HCT116 (cell line): ENCODE data around the gene GANC. TPM values are rescaled to one million over a fixed set of nuclear protein-coding genes. Genes with fewer than 3 reads are reported as not detected.

Source experiments
- ATAC-seq: fragments of 200-7000 bp; cut with Tn5 transposase; 2 replicates; pipeline ENCODE4 v1.9.1; 2020; ENCODE audit warnings: mild to moderate bottlenecking, moderate library complexity
- BruUV-seq: library from RNA; stranded (reverse); fragments of 400-500 nt; replicated peaks from 2 replicates; lab custom pipeline; 2021; lab: Mats Ljungman, UMichigan
- CTCF ChIA-PET: fragments of 300-600 bp; sonication (Branson Sonifier 250); formaldehyde crosslinking; loops from one replicate; lab custom pipeline; 2021; ENCODE audit warnings: antibody characterized with exemption; lab: Charles Lee
- POLR2A ChIA-PET: fragments of 300-600, 350-600 bp; sonication (Branson Sonifier 250); formaldehyde crosslinking; loops from one replicate; lab custom pipeline; 2021; ENCODE audit warnings: antibody characterized with exemption; lab: Charles Lee
- RAD21 ChIA-PET, 2 experiments: fragments of 300-600 bp; sonication (Branson Sonifier 250); formaldehyde crosslinking; loops; one replicate each; lab custom pipeline; 2023; ENCODE audit warnings: low total read pairs in 2 of 2; ENCODE audit not compliant: uncharacterized antibody in 2 of 2, unreplicated experiment in 2 of 2, low non-redundant PET in 1 of 2; lab: Charles Lee
- DNase-seq: peaks from one replicate; pipeline ENCODE4 v3.0.0-alpha.2; 2010; ENCODE audit warnings: low read depth, low spot score
- H2AFZ ChIP-seq: fragments of 200-600 bp; shearing (Covaris generic), sonication (generic); 2 replicates; pipeline ENCODE4 v1.6.1; 2017; ENCODE audit warnings: low read depth, mixed run types, mixed read lengths, antibody characterized with exemption, low read length; ENCODE audit not compliant: poor library complexity, severe bottlenecking
- H3K27ac ChIP-seq: 2 replicates; pipeline ENCODE4 v1.5.1; 2012; ENCODE audit warnings: low read depth, low read length
- H3K27me3 ChIP-seq: fragments of 200-600 bp; sonication (generic); 2 replicates; pipeline ENCODE4 v1.6.1; 2016; ENCODE audit warnings: mixed run types, low read length, mixed read lengths; ENCODE audit not compliant: insufficient read depth
- H3K36me3 ChIP-seq, 2 experiments: fragments of 200-500 bp in 1 of 2; fragments of 200-600 bp in 1 of 2; sonication (Bioruptor generic) in 1 of 2; sonication (generic) in 1 of 2; 2 replicates each; pipeline versions ENCODE4 v1.5.1 to v1.6.1; 2014 to 2016; ENCODE audit warnings: low read length in 2 of 2, inconsistent platforms in 1 of 2, mixed read lengths in 1 of 2, mixed run types in 1 of 2; ENCODE audit not compliant: insufficient read depth in 2 of 2, control insufficient read depth in 1 of 2
- H3K4me1 ChIP-seq, 2 experiments: fragments of 200-600 bp in 1 of 2; sonication (generic) in 1 of 2; 2 replicates each; pipeline versions ENCODE4 v1.5.1 to v1.6.1; 2012 to 2017; ENCODE audit warnings: low read length in 2 of 2, inconsistent platforms in 1 of 2, mild to moderate bottlenecking in 1 of 2, mixed read lengths in 1 of 2, mixed run types in 1 of 2, moderate library complexity in 1 of 2; ENCODE audit not compliant: insufficient read depth in 2 of 2, control insufficient read depth in 1 of 2
- H3K4me2 ChIP-seq: fragments of 200-600 bp; sonication (generic); 2 replicates; pipeline ENCODE4 v1.6.1; 2017; ENCODE audit warnings: mixed run types, low read length, mixed read lengths
- H3K4me3 ChIP-seq, 2 experiments: fragments of 200-600 bp in 1 of 2; sonication (generic) in 1 of 2; replicated peaks in 1 of 2; 2 replicates each; pipeline ENCODE4 v1.5.1; 2011 to 2016; ENCODE audit warnings: low read length in 2 of 2, control low read depth in 1 of 2, low read depth in 1 of 2, mild to moderate bottlenecking in 1 of 2, mixed read lengths in 1 of 2, mixed run types in 1 of 2
- H3K79me2 ChIP-seq: fragments of 200-600 bp; sonication (generic); 2 replicates; pipeline ENCODE4 v1.6.1; 2017; ENCODE audit warnings: mild to moderate bottlenecking, mixed run types, low read length, moderate library complexity, mixed read lengths; ENCODE audit not compliant: insufficient read depth
- H3K9ac ChIP-seq: fragments of 200-600 bp; sonication (generic); 2 replicates; pipeline ENCODE4 v1.6.1; 2016; ENCODE audit warnings: low read length, mixed read lengths
- H3K9me2 ChIP-seq: fragments of 200-600 bp; sonication (generic), shearing (Covaris generic); 2 replicates; pipeline ENCODE4 v1.6.1; 2017; ENCODE audit warnings: mixed run types, mild to moderate bottlenecking, moderate library complexity; ENCODE audit not compliant: insufficient read depth
- H3K9me3 ChIP-seq, 2 experiments: fragments of 200-500 bp in 1 of 2; fragments of 200-600 bp in 1 of 2; sonication (Bioruptor generic) in 1 of 2; sonication (generic) in 1 of 2; 2 replicates each; pipeline ENCODE4 v1.6.1; 2014 to 2017; ENCODE audit warnings: low read length in 2 of 2, mixed read lengths in 2 of 2, inconsistent platforms in 1 of 2, low read depth in 1 of 2, mild to moderate bottlenecking in 1 of 2, mixed run types in 1 of 2, moderate library complexity in 1 of 2; ENCODE audit not compliant: control insufficient read depth in 1 of 2, insufficient read depth in 1 of 2
- H4K20me1 ChIP-seq: fragments of 200-600 bp; sonication (generic), shearing (Covaris generic); 2 replicates; pipeline ENCODE4 v1.6.1; 2017; ENCODE audit warnings: mixed run types, mild to moderate bottlenecking, moderate library complexity; ENCODE audit not compliant: insufficient read depth
- CBX3 ChIP-seq: IDR thresholded peaks from 2 replicates; pipeline ENCODE4 v1.6.1; 2012; ENCODE audit warnings: low read depth
- CEBPB ChIP-seq: IDR thresholded peaks from 2 replicates; pipeline ENCODE4 v1.6.1; 2012; ENCODE audit warnings: low read depth
- EGR1 ChIP-seq: IDR thresholded peaks from 2 replicates; pipeline ENCODE4 v1.6.1; 2012; ENCODE audit warnings: low read depth
- EZH2 ChIP-seq: fragments of 200-600 bp; sonication (generic); IDR thresholded peaks from 2 replicates; pipeline ENCODE4 v1.6.1; 2017; ENCODE audit warnings: antibody characterized with exemption, mixed run types
- FOSL1 ChIP-seq: IDR thresholded peaks from 2 replicates; pipeline ENCODE4 v1.6.1; 2012; ENCODE audit warnings: low read depth
- JUND ChIP-seq: IDR thresholded peaks from 2 replicates; pipeline ENCODE4 v1.6.1; 2012
- RAD21 ChIP-seq: IDR thresholded peaks from 2 replicates; pipeline ENCODE4 v1.6.1; 2012; ENCODE audit warnings: low read depth, mild to moderate bottlenecking
- SIN3A ChIP-seq: IDR thresholded peaks from 2 replicates; pipeline ENCODE4 v1.6.1; 2012; ENCODE audit warnings: low read depth
- SP1 ChIP-seq: IDR thresholded peaks from 2 replicates; pipeline ENCODE4 v1.6.1; 2012; ENCODE audit warnings: low read depth
- SRF ChIP-seq: IDR thresholded peaks from 2 replicates; pipeline ENCODE4 v1.6.1; 2012; ENCODE audit warnings: low read depth
- ZFX ChIP-seq: fragments of 450-650 bp; IDR thresholded peaks from 2 replicates; pipeline ENCODE4 v1.6.1; 2017
- ZNF274 ChIP-seq: fragments of 200-500 bp; sonication (Bioruptor generic); IDR thresholded peaks from 2 replicates; pipeline ENCODE4 v1.6.1; 2014; ENCODE audit warnings: mild to moderate bottlenecking, low read depth, low read length, inconsistent platforms
- intact Hi-C: fragments of 100-400 bp; cut with micrococcal nuclease; formaldehyde crosslinking; loops from 2 replicates; pipeline ENCODE4 v1.10.0; 2022
- total RNA-seq: library from RNA; stranded (reverse); gene quantifications from one replicate; pipeline ENCODE4 v1.2.1, GENCODE V29; 2021; ENCODE audit not compliant: unreplicated experiment
- TF ChIP-seq, protein P1 (sequence below): IDR thresholded peaks from 2 replicates; pipeline ENCODE4 v1.6.1; 2012
- TF ChIP-seq, protein P2 (sequence below): IDR thresholded peaks from 2 replicates; pipeline ENCODE4 v1.6.1; 2012; ENCODE audit warnings: low read depth

Gene GANC
- total RNA-seq, 1 experiment from 2014 or later = 13.1 TPM

DNA sequence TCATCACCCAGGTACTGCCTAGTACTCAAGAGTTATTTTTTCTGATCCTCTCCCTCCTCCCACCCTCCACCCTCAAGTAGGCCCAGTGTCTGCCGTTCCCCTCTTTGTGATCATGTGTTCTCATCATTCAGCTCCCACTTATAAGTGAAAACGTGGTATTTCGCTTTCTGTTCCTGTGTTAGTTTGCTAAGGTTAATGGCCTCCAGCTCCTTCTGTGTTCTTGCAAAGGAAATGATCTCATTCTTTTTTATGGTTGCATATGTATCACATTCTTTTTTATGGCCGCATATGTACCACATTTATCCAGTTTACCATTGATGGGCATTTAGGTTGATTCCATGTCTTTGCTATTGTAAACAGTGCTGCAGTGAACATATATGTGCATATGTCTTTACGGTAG lies 8.2 kb upstream of the GANC start:
- Histone ChIP-seq H3K27me3 (no peaks in the 10 kb centered on the region), H3K36me3 (peaks cover 48 to 54% of the 10 kb centered on the region in 2 experiments), H3K4me1 (no peaks in the 10 kb centered on the region), H3K4me2 (no peak overlapping the region)
- intact Hi-C loops = no loop called here
- TF ChIP-seq EZH2 = no peak
- no peak for TF ChIP-seq JUND
- TF ChIP-seq ZNF274 = no peak
- TF ChIP-seq SP1 = no peak
- TF ChIP-seq, all 23 proteins: peak for 0
- Histone ChIP-seq H3K79me2 (peaks cover 40% of the 10 kb centered on the region), H3K27ac (no peak overlapping the region), H3K9me2 (no peaks in the 10 kb centered on the region), H3K4me3 (no peak overlapping the region), H2AFZ (no peak overlapping the region), H4K20me1 (peaks cover 4% of the 10 kb centered on the region; the same call in 1 of the 2 replicates), H3K9me3 (no peaks in the 10 kb centered on the region), H3K9ac (no peak overlapping the region)
- ChIA-PET RAD21 (no interaction called here), POLR2A (no interaction called here), CTCF (no interaction called here)
- DNase-seq (no peak), ATAC-seq (no peak)
- BruUV-seq = no TSS peak

DNA sequence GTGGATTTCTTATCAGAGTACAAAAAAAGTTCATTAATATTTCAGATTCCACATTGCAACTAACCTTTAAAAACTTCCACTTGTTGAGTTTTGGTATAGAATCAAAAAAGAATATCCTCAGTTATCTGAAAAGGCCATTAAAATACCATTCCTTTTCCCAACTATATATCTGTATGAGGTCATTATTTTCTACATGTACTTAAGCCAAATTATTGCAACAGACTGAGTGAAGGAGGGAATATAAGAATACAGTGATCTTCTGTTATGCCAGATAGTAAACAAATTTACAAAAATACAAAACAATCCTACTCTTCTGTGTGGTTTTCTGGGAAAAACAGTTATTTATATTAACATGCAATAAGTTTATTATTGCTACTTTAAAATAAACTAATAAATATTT lies 5.7 kb upstream of the GANC start:
- TF ChIP-seq ZFX (no peak), EGR1 (no peak), SRF (no peak), FOSL1 (no peak), SIN3A (no peak), CBX3 (no peak), CEBPB (no peak), RAD21 (no peak), JUND (no peak)
- TF ChIP-seq, protein P1, sequence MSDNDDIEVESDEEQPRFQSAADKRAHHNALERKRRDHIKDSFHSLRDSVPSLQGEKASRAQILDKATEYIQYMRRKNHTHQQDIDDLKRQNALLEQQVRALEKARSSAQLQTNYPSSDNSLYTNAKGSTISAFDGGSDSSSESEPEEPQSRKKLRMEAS = no peak
- TF ChIP-seq, protein P2, sequence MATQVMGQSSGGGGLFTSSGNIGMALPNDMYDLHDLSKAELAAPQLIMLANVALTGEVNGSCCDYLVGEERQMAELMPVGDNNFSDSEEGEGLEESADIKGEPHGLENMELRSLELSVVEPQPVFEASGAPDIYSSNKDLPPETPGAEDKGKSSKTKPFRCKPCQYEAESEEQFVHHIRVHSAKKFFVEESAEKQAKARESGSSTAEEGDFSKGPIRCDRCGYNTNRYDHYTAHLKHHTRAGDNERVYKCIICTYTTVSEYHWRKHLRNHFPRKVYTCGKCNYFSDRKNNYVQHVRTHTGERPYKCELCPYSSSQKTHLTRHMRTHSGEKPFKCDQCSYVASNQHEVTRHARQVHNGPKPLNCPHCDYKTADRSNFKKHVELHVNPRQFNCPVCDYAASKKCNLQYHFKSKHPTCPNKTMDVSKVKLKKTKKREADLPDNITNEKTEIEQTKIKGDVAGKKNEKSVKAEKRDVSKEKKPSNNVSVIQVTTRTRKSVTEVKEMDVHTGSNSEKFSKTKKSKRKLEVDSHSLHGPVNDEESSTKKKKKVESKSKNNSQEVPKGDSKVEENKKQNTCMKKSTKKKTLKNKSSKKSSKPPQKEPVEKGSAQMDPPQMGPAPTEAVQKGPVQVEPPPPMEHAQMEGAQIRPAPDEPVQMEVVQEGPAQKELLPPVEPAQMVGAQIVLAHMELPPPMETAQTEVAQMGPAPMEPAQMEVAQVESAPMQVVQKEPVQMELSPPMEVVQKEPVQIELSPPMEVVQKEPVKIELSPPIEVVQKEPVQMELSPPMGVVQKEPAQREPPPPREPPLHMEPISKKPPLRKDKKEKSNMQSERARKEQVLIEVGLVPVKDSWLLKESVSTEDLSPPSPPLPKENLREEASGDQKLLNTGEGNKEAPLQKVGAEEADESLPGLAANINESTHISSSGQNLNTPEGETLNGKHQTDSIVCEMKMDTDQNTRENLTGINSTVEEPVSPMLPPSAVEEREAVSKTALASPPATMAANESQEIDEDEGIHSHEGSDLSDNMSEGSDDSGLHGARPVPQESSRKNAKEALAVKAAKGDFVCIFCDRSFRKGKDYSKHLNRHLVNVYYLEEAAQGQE = no peak
- intact Hi-C loops = no loop called here
- Histone ChIP-seq H3K9me2 (no peaks in the 10 kb centered on the region), H3K36me3 (peaks cover 31 to 39% of the 10 kb centered on the region in 2 experiments), H2AFZ (no peak overlapping the region), H3K79me2 (peaks cover 65% of the 10 kb centered on the region), H3K4me3 (no peak overlapping the region), H3K27me3 (no peaks in the 10 kb centered on the region), H4K20me1 (peaks cover 5% of the 10 kb centered on the region; the same call in 1 of the 2 replicates), H3K4me2 (no peak overlapping the region), H3K4me1 (peaks cover 4 to 5% of the 10 kb centered on the region in 2 experiments; a peak in 3 of 4 replicates), H3K27ac (no peak overlapping the region), H3K9ac (no peak overlapping the region), H3K9me3 (no peaks in the 10 kb centered on the region)
- no TSS peak for BruUV-seq
- ChIA-PET RAD21 (no interaction called here), CTCF (no interaction called here), POLR2A (no interaction called here)
- DNase-seq (no peak), ATAC-seq (no peak)
